ENCODE data around the gene CACNA1C.

CACNA1C gene

DNA sequence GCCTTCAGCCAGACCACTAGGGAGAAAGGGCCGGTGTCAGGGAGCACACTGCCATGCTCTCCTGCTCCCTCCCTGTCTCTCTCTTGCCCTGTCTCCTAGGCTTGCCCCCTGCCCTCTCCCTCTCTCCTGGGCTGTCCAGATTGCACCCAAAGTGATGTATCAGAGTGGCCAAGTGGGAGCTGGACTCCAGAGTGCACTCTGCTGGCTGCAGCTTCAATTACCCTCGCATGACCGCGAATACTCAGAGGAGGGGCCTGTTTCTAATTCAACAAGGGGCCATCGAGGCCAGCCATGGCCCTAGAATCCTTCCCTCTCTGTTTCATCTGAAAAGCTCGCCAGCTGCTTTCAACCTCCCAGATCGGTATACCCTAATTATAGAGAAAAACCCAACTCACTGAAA lies 535.6 kb downstream of the CACNA1C start:
- Histone ChIP-seq H3K27me3 (ENCODE audit: insufficient read depth, poor library complexity, severe bottlenecking) (peaks cover 75% of the 10 kb centered on the region), H3K4me3 (ENCODE audit: severe bottlenecking) (no peak overlapping the region), H3K9me3 (ENCODE audit: severe bottlenecking) (no peaks in the 10 kb centered on the region), H3K36me3 (ENCODE audit: low read depth) (no peaks in the 10 kb centered on the region), H3K4me1 (ENCODE audit: insufficient read depth, poor library complexity, severe bottlenecking) (no peaks in the 10 kb centered on the region), H3K27ac (ENCODE audit: poor library complexity, severe bottlenecking) (no peak overlapping the region)
- ATAC-seq (ENCODE audit: low read depth) = no peak
- TF ChIP-seq CTCF (IDR thresholded peaks at IDR 0.05; ENCODE audit: poor library complexity, severe bottlenecking) = no peak
- no peak for DNase-seq (ENCODE audit: low spot score)

DNA sequence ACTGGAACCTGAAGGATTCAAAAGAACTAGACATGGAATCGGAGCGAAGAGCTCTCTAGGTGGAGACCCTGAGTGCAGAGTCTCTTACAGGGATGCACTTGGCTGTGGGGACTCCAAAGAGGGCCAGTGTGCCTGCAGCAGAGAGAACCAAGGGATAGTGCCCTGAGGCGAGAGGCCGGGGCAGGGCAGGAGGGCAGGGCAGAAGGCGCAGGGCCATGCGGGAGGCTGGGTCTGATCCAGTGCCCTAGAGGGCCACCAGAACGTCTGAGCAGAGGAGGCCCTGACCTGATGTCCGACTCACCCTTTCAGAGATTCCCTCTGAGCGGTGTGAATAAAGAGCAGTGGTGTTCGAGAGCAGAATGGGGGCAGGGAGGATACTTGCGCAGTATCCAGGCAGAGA lies 536.6 kb downstream of the CACNA1C start:
- TF ChIP-seq CTCF (IDR thresholded peaks at IDR 0.05; ENCODE audit: poor library complexity, severe bottlenecking) = no peak
- no peak overlapping the region for H3K4me3 ChIP-seq (ENCODE audit: severe bottlenecking)
- no peak overlapping the region for H3K27ac ChIP-seq (ENCODE audit: poor library complexity, severe bottlenecking)
- H3K9me3 ChIP-seq (ENCODE audit: severe bottlenecking) = no peaks in the 10 kb centered on the region
- ATAC-seq (ENCODE audit: low read depth) (no peak), DNase-seq (ENCODE audit: low spot score) (no peak)
- H3K4me1 ChIP-seq (ENCODE audit: insufficient read depth, poor library complexity, severe bottlenecking) = no peaks in the 10 kb centered on the region
- H3K27me3 ChIP-seq (ENCODE audit: insufficient read depth, poor library complexity, severe bottlenecking) = peaks cover 71% of the 10 kb centered on the region
- H3K36me3 ChIP-seq (ENCODE audit: low read depth) = no peaks in the 10 kb centered on the region

DNA sequence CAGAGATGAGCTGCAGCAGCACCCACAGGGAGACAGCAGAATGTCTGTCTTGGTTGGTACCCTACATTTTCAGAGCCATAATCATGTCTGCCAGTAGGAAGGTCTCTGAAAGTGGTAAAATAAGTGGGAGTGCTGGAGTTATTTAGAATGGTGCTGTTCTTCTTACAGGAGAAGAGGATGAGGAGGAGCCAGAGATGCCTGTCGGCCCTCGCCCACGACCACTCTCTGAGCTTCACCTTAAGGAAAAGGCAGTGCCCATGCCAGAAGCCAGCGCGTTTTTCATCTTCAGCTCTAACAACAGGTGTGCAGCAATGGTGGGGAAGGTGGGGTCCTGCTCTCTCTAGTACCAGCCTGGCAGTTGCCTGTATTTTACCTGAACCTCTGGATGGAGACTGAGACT lies 540.3 kb downstream of the CACNA1C start:
- Histone ChIP-seq H3K4me1 (ENCODE audit: insufficient read depth, poor library complexity, severe bottlenecking) (no peaks in the 10 kb centered on the region), H3K9me3 (ENCODE audit: severe bottlenecking) (peaks cover 2% of the 10 kb centered on the region), H3K27me3 (ENCODE audit: insufficient read depth, poor library complexity, severe bottlenecking) (peaks cover 66% of the 10 kb centered on the region), H3K27ac (ENCODE audit: poor library complexity, severe bottlenecking) (no peak overlapping the region), H3K4me3 (ENCODE audit: severe bottlenecking) (no peak overlapping the region), H3K36me3 (ENCODE audit: low read depth) (no peaks in the 10 kb centered on the region)
- TF ChIP-seq CTCF (IDR thresholded peaks at IDR 0.05; ENCODE audit: poor library complexity, severe bottlenecking) = no peak
- ATAC-seq (ENCODE audit: low read depth) = no peak
- peak; percentile 35 for DNase-seq (ENCODE audit: low spot score)

DNA sequence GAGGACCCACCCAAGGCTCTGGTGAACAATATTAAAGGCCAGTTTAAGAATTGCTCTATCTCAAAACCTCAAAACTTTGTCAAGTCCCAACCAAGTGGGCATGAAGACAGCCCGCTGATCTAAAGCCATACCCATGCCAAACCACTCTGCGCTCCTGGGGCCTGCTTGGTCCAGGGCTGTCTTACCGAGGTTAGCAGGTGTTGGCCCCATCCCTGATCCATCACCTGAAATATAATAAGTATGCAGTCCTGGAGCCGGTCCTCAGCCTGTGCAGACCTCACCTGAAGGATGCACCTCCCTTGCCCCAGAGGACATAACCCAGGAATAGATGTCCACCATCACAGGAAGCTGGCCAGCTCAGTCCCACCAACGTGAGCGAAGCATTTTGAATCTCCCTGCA lies 543.7 kb downstream of the CACNA1C start:
- H3K27me3 ChIP-seq (ENCODE audit: insufficient read depth, poor library complexity, severe bottlenecking) = peaks cover 62% of the 10 kb centered on the region
- H3K9me3 ChIP-seq (ENCODE audit: severe bottlenecking) = peaks cover 2% of the 10 kb centered on the region
- ATAC-seq (ENCODE audit: low read depth) = no peak
- no peak for TF ChIP-seq CTCF (IDR thresholded peaks at IDR 0.05; ENCODE audit: poor library complexity, severe bottlenecking)
- DNase-seq (ENCODE audit: low spot score) = no peak
- H3K4me1 ChIP-seq (ENCODE audit: insufficient read depth, poor library complexity, severe bottlenecking) = no peaks in the 10 kb centered on the region
- H3K36me3 ChIP-seq (ENCODE audit: low read depth) = no peaks in the 10 kb centered on the region
- no peak overlapping the region for H3K27ac ChIP-seq (ENCODE audit: poor library complexity, severe bottlenecking)
- no peak overlapping the region for H3K4me3 ChIP-seq (ENCODE audit: severe bottlenecking)

GRCh38 chr12:2605301-2605700 lies 552.5 kb downstream of the CACNA1C start:
- TF ChIP-seq CTCF (IDR thresholded peaks at IDR 0.05; ENCODE audit: poor library complexity, severe bottlenecking) = no peak
- H3K27me3 ChIP-seq (ENCODE audit: insufficient read depth, poor library complexity, severe bottlenecking) = peaks cover 32% of the 10 kb centered on the region
- H3K27ac ChIP-seq (ENCODE audit: poor library complexity, severe bottlenecking) = no peak overlapping the region
- H3K4me1 ChIP-seq (ENCODE audit: insufficient read depth, poor library complexity, severe bottlenecking) = no peaks in the 10 kb centered on the region
- H3K36me3 ChIP-seq (ENCODE audit: low read depth) = no peaks in the 10 kb centered on the region
- ATAC-seq (ENCODE audit: low read depth) (no peak), DNase-seq (ENCODE audit: low spot score) (no peak)
- no peak overlapping the region for H3K4me3 ChIP-seq (ENCODE audit: severe bottlenecking)
- H3K9me3 ChIP-seq (ENCODE audit: severe bottlenecking) = no peaks in the 10 kb centered on the region

Measured in RWPE2 (cell line).